Tongue (tissue), 2 donors: ENCODE measurements around the gene SVEP1. TPM values are rescaled to one million over a fixed set of nuclear protein-coding genes. Genes with fewer than 3 reads are reported as not detected.
A peak's percentile ranks its signal among the peaks of the same experiment; 100 is the strongest.
"Not testable (repeated sequence)": the region's sequence is repeated elsewhere in the genome, so short reads cannot be mapped to it uniquely, and the experiment has no call there.

Experiments
- DNase-seq: peaks from one replicate; pipeline ENCODE4 v3.0.0-alpha.2; 2015
- total RNA-seq: library from RNA; depleted of rRNA; stranded (reverse); fragments of >200 nt; gene quantifications from one replicate; pipeline ENCODE4 v1.2.3, GENCODE V29; 2014

SVEP1 gene
- total RNA-seq, 1 donor from 2014 or later: 26.4 TPM

GRCh38 chr9:110358992-110359391 is 220.5 kb downstream of the SVEP1 start:
- DNase-seq: not testable (repeated sequence)

DNA sequence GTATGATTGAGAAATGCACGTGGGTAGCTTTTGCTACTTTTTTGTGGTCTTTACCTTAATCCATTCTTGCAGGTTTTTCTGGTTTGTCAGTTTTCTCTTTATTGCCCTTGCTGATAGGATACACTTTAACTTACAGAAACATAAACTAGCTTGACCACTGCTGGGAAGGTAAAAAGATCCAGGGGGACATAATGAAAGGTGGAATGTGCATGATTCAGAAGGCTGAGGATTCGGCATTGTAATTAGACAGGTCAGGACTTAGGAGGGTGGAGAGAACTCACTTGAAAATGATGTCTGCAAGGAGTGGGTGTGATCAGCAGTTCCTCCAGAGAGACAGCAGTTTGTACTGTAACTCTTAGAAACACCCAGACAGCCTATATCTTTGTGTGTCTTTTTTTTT is 222.0 kb downstream of the SVEP1 start:
- DNase-seq: no peak

DNA sequence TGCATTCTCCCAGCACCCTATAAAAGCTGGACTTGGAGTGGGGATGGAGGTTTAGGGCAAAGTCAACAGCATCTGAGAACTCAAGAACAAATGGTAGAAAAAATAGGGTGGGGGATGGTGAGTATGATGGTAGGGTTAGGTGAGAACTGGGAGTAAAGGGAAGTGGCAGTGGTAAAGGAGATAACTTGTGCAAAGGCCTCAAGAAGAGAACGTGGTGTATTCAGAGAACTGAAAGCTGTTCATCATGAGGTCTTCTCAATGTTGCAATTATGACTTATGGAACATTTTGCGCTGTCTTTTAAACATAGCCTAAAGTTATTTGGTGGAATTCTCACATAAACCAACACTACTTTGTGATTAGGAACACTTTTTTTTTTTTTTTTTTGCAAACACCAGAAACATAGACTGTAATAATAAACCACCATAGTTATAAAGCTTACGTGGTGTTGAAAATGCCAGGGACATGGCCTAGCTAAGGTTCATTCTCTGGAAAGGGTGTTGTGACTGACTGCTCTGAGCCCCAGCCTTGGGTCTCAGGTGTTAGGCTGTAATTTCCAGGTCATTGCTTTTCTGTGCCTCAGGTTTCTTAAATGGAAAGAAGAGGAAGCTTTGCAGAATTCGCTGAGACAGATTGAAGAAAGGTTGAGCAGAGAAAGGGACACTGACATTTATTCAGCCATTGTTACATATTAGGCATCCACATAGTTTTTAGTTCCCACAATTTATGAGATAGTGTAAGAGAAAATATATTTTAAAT is 222.7 kb downstream of the SVEP1 start:
- DNase-seq: no peak

DNA sequence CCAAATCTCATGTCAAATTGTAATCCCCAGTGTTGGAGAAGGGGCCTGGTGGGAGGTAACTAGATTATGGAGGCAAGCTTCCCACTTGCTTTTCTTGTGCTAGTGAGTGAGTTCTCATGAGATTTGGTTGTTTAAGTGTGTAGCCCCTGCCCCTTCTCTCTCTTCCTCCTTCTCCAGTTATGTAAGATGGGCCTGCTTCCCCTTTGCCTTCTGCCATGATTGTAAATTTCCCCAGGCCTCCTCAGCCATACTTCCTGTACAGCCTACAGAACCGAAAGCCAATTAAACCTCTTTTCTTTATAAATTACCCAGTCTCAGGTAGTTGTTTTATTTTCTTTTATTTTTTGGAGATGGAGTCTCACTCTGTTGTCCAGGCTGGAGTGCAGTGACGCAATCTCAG is 223.6 kb downstream of the SVEP1 start:
- no peak for DNase-seq

GRCh38 chr9:110351009-110351467 is 228.5 kb downstream of the SVEP1 start:
- DNase-seq: no peak

GRCh38 chr9:110346325-110346724 is 233.2 kb downstream of the SVEP1 start:
- DNase-seq: no peak

- no peak for DNase-seq
These were observed 234.7 kb downstream of the SVEP1 start for GRCh38 chr9:110344821-110345220.

- DNase-seq: no peak
These were observed 236.0 kb downstream of the SVEP1 start for GRCh38 chr9:110343551-110343950.

GRCh38 chr9:110340306-110340705 is 239.2 kb downstream of the SVEP1 start:
- no peak for DNase-seq

GRCh38 chr9:110338143-110338542 is 241.4 kb downstream of the SVEP1 start:
- DNase-seq: no peak

GRCh38 chr9:110337727-110338126 is 241.8 kb downstream of the SVEP1 start, which contains the start of gene TXNDC8:
Gene TXNDC8, minus strand, starts transcription at chr9:110337863.
- peak; percentile 15 for DNase-seq

DNA sequence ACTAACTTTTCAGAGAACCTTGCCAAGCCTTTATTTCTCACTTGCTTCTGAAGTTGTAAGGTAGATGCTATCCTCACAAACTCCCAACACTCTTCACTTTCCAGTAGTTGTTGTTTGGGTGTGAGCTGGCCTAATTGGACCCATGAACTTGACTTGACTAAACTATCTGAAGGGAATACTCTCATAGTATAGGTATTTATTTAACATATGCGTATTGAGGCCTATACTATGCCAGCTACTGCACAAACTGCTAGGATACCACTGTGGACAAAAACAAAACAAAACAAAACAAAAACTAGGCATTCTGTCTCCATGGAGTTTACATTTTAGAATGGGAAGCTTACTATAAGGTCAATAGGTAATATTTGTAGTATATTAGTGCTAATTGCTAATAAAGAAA is 243.2 kb downstream of the SVEP1 start:
- DNase-seq: no peak

DNA sequence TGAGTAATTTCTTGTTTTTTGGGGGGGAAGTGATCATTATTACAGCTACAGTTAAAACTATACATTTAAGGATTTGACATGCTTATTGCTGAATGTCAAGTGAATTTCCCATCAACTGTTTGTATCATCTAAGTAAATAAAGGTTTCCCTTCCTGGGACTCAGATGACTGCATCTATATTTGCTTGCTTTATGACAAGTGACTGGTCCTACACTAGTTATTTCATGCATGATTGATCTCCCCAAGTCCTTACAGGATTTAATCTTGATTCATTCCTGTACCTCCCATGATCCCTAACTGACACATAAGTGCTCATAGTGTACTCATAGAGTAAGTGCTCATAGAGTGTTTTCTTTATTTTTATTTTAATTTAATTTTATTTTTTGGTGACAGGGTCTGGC is 244.7 kb downstream of the SVEP1 start:
- DNase-seq: no peak

- no peak for DNase-seq
These were observed 245.4 kb downstream of the SVEP1 start for GRCh38 chr9:110334183-110334582.

DNA sequence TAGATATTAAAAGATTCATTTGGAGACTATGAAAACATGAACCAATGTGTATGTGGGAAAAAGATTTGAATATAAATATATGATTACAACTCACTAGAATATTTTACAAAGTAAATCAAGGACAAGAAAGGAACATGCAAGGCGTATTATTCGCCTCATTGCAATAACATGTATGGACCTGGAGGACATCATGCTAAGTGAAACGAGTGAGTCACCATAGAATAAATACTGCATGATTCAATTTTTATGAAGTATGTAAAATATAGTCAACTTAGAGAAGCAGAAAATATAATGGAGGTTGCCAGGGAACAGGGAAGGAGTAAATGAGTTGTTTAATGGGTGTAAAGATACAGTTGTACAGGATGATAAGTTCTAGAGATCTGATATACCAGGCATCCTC is 246.8 kb downstream of the SVEP1 start:
- no peak for DNase-seq

- no peak for DNase-seq
These were observed 248.9 kb downstream of the SVEP1 start for GRCh38 chr9:110330484-110331105.

GRCh38 chr9:110329639-110330230 is 249.8 kb downstream of the SVEP1 start:
- DNase-seq: no peak

- no peak for DNase-seq
These were observed 250.8 kb downstream of the SVEP1 start for GRCh38 chr9:110328763-110329162.

- no peak for DNase-seq
These were observed 251.8 kb downstream of the SVEP1 start for GRCh38 chr9:110327716-110328115.

DNA sequence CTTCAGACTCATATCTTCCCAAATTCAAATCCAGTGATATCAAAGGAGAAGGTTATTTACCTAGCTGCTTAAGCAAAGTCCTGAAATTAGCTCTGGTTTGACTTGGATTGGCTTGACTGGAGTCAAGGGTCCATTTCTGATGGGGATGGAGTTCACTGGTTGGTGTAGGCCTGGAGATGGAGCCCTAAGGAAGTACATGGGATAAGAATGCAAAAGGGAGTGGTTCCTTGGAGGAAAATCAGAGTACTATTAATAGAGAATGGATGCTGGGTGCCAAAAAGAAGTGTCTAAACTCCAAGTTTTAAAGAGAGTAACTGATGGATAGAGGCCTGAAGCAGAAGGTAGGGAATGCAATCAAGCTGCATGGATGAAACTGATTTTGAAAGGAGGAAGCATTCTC is 255.7 kb downstream of the SVEP1 start:
- no peak for DNase-seq

DNA sequence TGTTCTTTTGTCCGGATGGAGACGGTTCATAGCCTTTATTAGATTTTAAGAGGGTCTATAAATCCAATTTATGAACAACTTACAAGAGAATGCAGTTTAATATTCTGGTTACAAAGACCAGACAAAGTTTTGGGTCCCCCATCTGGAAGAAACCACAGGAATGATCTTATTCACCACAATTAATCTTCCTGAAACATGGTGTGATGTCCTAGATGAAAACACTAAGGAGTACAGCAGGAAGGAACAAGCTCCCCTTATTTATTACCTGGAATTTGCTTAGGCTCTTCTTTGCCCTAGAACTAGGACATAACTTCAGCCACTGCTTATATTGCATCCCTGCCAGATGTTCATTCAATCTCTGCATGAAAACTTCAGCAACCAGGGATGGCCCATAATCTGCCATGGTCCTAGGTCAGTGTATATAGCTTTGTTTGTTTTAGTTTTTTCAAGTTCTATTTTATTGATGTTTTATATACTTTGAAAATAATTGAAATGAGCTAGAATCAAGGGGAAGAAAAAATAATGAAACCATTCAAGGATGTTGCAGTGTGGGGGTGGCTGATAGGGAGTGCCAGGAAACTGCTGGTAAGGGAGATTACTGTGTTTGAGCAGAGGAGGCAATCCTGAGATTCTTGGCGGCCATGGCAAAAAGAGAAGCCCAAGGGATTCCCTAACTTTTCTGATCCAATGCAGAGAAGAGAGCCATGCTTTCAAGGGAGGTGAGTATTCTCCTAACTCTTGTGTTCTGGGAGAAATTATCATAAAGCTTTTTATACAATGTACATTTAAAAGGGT is 258.7 kb downstream of the SVEP1 start:
- no peak for DNase-seq

- DNase-seq: no peak
These were observed 259.6 kb downstream of the SVEP1 start for GRCh38 chr9:110319781-110320492.
